Measurements from ENCODE around the gene RAB33B.

DNA sequence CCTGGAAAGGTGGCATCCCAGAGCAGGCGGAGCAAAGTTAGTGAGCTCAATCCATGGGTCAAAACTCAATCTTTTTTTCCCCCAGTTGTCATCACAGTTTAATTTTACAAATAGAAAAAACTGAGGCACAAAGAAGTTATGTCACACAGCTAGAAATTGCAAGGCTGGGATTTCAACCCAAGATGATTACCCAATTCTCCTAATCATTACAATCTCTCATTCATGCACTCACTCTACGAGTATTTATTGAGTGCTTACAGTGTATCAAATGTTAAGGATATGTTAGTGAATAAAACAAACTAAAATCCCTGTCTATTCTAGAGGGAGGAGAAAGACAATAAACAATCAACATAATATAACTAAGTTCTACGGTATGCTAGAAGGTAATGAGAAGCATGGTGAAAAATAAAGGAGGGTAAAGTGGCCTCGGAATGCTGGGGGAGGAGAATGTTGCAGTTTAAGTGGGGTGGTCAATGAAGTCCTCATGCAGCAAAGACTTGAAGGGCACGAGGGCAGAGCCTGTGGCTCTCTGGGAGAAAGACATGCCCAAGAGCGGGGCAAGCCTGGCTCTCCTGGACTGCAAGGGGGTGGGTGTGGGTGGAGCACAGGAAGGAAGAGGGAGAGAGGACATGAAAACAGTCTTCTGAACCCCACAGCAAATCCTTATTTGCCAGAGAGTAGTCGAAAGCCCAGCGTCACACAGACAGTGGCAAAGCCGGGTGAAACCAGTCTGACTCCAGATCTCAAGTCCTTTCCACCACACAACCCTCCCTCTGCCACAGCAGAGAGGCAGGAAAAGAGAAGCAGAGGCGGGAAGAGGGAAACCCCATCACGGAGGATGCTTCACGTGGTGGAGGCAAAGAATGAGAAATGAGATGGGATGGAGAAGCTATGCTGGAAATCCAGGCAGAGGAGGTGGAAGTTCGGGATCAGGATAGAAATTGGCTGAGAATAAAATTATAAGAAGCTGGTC lies 48.3 kb downstream of the RAB33B start:
- no peak for TF ChIP-seq HDGF (IDR thresholded peaks at IDR 0.05; ENCODE audit: borderline replicate concordance)
- TF ChIP-seq CTBP1 (IDR thresholded peaks at IDR 0.05; ENCODE audit: borderline replicate concordance): no peak
- TF ChIP-seq SUZ12 (IDR thresholded peaks at IDR 0.05): no peak
- TF ChIP-seq TARDBP (IDR thresholded peaks at IDR 0.05): no peak
- TF ChIP-seq SP1 (IDR thresholded peaks at IDR 0.05): no peak

Data from HEK293T (cell line).